Ascending aorta (tissue), 2 donors: ENCODE results near the gene MEF2A. TPM values are rescaled to one million over a fixed set of nuclear protein-coding genes. Genes with fewer than 3 reads are reported as not detected.
"Not testable (repeated sequence)": the region's sequence is repeated elsewhere in the genome, so short reads cannot be mapped to it uniquely, and the experiment has no call there.

Experiments used
- DNase-seq, 2 donors: peaks; one replicate each; pipeline ENCODE4 v3.0.0-alpha.2; 2019; ENCODE audit warnings: low spot score in 2 of 2
- H3K27ac ChIP-seq, 2 donors: fragments of 200-600 bp; sonication (generic); one replicate each; pipeline ENCODE4 v1.5.1; 2016 to 2017; ENCODE audit warnings: mild to moderate bottlenecking in 1 of 2
- H3K27me3 ChIP-seq: fragments of 200-600 bp; sonication (generic); one replicate; pipeline ENCODE4 v1.5.1; 2017
- H3K36me3 ChIP-seq, 2 donors: fragments of 200-600 bp; sonication (generic); one replicate each; pipeline ENCODE4 v1.5.1; 2016
- H3K4me1 ChIP-seq, 2 donors: fragments of 200-600 bp; sonication (generic); one replicate each; pipeline ENCODE4 v1.5.1; 2016 to 2017; ENCODE audit warnings: mild to moderate bottlenecking in 1 of 2
- H3K4me3 ChIP-seq, 2 donors: fragments of 200-600 bp; sonication (generic); one replicate each; pipeline ENCODE4 v1.5.1; 2016 to 2017; ENCODE audit warnings: mild to moderate bottlenecking in 1 of 2
- H3K9me3 ChIP-seq, 2 donors: fragments of 200-600 bp; sonication (generic); one replicate each; pipeline ENCODE4 v1.5.1; 2016
- CTCF ChIP-seq, 3 experiments: fragments of 200-600 bp in 2 of 3; fragments of 450-650 bp in 1 of 3; sonication (generic) in 2 of 3; IDR thresholded peaks; one replicate each; pipeline ENCODE4 v1.5.1; 2016 to 2019; ENCODE audit warnings: antibody characterized with exemption in 3 of 3, mild to moderate bottlenecking in 1 of 3, moderate library complexity in 1 of 3
- intact Hi-C: fragments of 100-400 bp; cut with DNase I; formaldehyde crosslinking; loops from one replicate; pipeline ENCODE4 v1.15.1; 2023
- total RNA-seq: library from RNA; depleted of rRNA; stranded (reverse); fragments of >200 nt; gene quantifications from one replicate; pipeline ENCODE4 v1.1.0, GENCODE V29; 2016

MEF2A gene
- total RNA-seq, 1 donor from 2014 or later, result 99.4 TPM

DNA sequence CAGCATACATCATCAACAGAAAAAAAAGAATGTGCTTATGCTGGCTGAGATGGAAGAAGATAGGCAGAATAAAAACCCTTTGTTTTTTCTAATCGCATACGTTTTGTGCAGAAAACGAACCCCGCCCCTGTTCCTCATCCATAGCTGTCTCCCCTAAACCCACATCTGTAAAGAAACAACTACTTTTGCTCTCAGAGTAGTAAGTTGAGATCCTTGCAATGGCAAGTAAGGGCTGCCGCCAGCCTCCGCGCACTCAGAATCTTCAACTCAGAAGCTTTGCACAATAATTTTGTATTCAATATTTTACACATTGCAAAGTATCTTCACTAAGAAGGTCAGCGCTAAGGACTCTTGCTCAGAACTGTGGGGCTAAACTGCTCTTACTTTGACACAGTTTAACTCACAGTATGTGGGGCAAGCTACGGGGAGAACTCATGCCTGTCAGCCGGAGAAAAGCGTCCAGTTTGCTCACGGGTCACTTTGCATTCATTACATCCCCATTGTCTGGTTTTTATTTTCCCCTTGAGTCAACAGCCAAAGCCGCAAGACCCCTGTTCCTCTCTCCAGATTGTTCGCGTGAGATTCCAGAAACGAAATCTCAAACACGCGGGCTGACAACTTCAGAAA, 166.5 kb downstream of the MEF2A start:
- H3K27ac ChIP-seq, result peak overlapping the region; percentile 83 to 84

GRCh38 chr15:99732751-99733267, 167.0 kb downstream of the MEF2A start:
- DNase-seq, result peak in 1 of 2 donors; percentile 78
- intact Hi-C loops, result loop anchor here (1.0 to 10.0 kb wide), 3 partner anchors 24 to 628 kb away; partner anchors contain the start of genes LRRC28 and SYNM
- TF ChIP-seq CTCF (IDR thresholded peaks at IDR 0.05), result no peak

More for the DNA sequence above, 166.5 kb downstream of the MEF2A start:
- H3K9me3 ChIP-seq, result no peaks in the 10 kb centered on the region
- intact Hi-C loops, result loop anchor here (2.0 to 10.0 kb wide), 2 partner anchors 23 to 627 kb away; partner anchors contain the start of gene SYNM
- TF ChIP-seq CTCF (IDR thresholded peaks at IDR 0.05), result no peak
- H3K4me3 ChIP-seq, result peak overlapping the region; percentile 79 to 81
- peaks cover 5 to 17% of the 10 kb centered on the region in 2 donors for H3K36me3 ChIP-seq
- peaks cover 0 to 21% of the 10 kb centered on the region in 2 donors for H3K4me1 ChIP-seq
- DNase-seq, result no peak
- no peaks in the 10 kb centered on the region for H3K27me3 ChIP-seq

DNA sequence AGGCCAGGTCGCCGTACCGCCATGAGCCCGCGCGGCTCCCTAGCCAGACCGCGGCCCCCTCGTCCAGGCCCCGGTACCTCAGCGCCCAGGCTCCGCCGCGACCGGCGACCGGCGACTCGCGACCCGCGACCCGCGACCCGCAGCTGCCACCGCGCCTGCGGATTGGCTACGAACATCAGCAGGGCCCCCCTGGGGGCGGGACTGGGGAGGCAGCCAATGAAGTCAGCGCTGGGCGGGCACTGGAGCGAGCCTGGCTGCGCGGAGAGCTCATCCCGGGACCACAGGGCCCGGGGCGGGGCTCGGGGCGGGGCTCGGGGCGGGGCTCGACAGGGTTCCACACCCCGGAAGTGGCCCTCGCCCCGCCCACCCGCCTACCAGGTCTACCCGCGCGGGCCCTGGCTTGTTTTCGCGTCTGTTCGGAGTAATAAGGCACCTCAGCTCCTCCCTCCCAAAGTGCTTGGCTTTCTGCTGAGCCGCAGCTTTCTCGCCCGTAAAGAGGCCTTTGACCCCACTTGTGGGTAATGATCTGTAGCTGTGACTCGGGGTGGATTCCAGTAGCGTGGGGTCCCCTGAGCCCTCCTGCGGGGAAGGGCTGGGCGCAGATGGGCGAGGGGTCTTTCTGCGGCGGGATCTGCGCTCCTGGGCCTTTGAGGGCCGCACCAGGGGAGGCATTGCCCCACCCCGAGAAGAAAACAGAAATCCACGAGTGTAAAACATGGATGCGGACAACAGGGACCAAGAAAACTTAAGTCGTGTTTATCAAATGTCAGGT, 167.7 kb downstream of the MEF2A start, which contains the start of gene LYSMD4:
TSS of gene LYSMD4 (minus strand) at position 170 of the 772 bp plus-strand sequence. CDS start 1,438 bp downstream, outside the sequence.
- TF ChIP-seq CTCF (IDR thresholded peaks at IDR 0.05), result no peak
- H3K4me1 ChIP-seq, result peaks cover 0 to 21% of the 10 kb centered on the region in 2 donors
- intact Hi-C loops, result loop anchor here (1.0 to 10.0 kb wide), 3 partner anchors 25 to 629 kb away; partner anchors contain the start of genes LRRC28 and SYNM
- H3K27ac ChIP-seq, result peak within 1 kb of the TSS; percentile 83 to 84
- peak within 1 kb of the TSS; percentile 79 to 81 for H3K4me3 ChIP-seq
- no peaks in the 10 kb centered on the region for H3K27me3 ChIP-seq
- H3K36me3 ChIP-seq, result peaks cover 5 to 9% of the 10 kb centered on the region in 2 donors
- DNase-seq, result peak; percentile 90 to 99
- no peaks in the 10 kb centered on the region for H3K9me3 ChIP-seq

More at GRCh38 chr15:99732751-99733267, 167.0 kb downstream of the MEF2A start:
- peak overlapping the region; percentile 79 to 81 for H3K4me3 ChIP-seq
- peak overlapping the region; percentile 83 to 84 for H3K27ac ChIP-seq
- no peaks in the 10 kb centered on the region for H3K27me3 ChIP-seq
- H3K36me3 ChIP-seq, result peaks cover 5 to 16% of the 10 kb centered on the region in 2 donors
- H3K4me1 ChIP-seq, result peaks cover 0 to 21% of the 10 kb centered on the region in 2 donors
- H3K9me3 ChIP-seq, result no peaks in the 10 kb centered on the region

GRCh38 chr15:99734040-99734291, 168.2 kb downstream of the MEF2A start:
- H3K36me3 ChIP-seq, H3K9me3 ChIP-seq, H3K27me3 ChIP-seq: not testable (repeated sequence)
- H3K27ac ChIP-seq, result peak overlapping the region; percentile 75 to 83
- peak in 1 of 2 donors; percentile 61 for DNase-seq
- intact Hi-C loops, result loop anchor here (10.0 kb wide), 1 partner anchor 629 kb away; the partner anchor contains the start of gene SYNM
- peak overlapping the region; percentile 79 to 81 for H3K4me3 ChIP-seq
- peaks cover 0 to 17% of the 10 kb centered on the region in 2 donors for H3K4me1 ChIP-seq

GRCh38 chr15:99734575-99734974, 168.8 kb downstream of the MEF2A start:
- Histone ChIP-seq H3K9me3 (no peaks in the 10 kb centered on the region), H3K36me3 (no peaks in the 10 kb centered on the region), H3K4me1 (peaks cover 0 to 16% of the 10 kb centered on the region in 2 donors), H3K27me3 (no peaks in the 10 kb centered on the region), H3K4me3 (no peak overlapping the region), H3K27ac (no peak overlapping the region)
- no peak for TF ChIP-seq CTCF (IDR thresholded peaks at IDR 0.05)
- intact Hi-C loops, result loop anchor here (10.0 kb wide), 1 partner anchor 630 kb away; the partner anchor contains the start of gene SYNM
- DNase-seq, result peak in 1 of 2 donors; percentile 43
